ENCODE data around the gene SPI1.

The SPI1 gene

DNA sequence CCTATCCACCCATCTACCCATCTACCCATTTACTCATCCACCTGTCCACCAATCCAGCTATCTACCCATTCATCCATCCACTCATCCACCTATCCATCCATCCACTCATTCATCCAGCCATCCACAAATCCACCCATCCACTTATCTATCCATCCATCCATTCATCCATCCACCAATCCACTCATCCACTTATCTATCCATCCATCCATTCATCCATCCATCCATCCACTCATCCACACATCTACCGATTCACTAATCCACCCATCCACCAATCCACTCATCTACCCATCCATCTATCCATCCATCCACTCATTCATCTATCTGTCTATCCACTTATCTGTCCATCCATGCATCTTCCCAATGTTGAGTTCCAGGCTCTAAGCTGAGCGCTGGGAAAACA, 1.7 kb upstream of the SPI1 start:
- no peaks in the 10 kb centered on the region for H3K9me3 ChIP-seq (ENCODE audit: control insufficient read depth, insufficient read depth, low read depth, low read length)
- no peaks in the 10 kb centered on the region for H3K36me3 ChIP-seq (ENCODE audit: control insufficient read depth in 2 of 2, insufficient read depth in 1 of 2, low read length in 2 of 2)
- POLR2A ChIA-PET: no interaction called here
- H3K27ac ChIP-seq (ENCODE audit: extremely low read depth, low read depth, low read length): no peak overlapping the region
- H3K4me3 ChIP-seq (ENCODE audit: low read depth, low read length): no peak overlapping the region
- H3K4me1 ChIP-seq (ENCODE audit: control insufficient read depth, insufficient read depth, low read length): no peaks in the 10 kb centered on the region
- TF ChIP-seq ZNF366 (tag by site-specific recombination; conservative IDR thresholded peaks at IDR 0.05) (peak; percentile 99), WT1 (tag by site-specific recombination; IDR thresholded peaks at IDR 0.05) (no peak), KLF7 (tag by site-specific recombination; IDR thresholded peaks at IDR 0.05; ENCODE audit: borderline replicate concordance) (no peak), ZBTB17 (tag by site-specific recombination; IDR thresholded peaks at IDR 0.05) (peak; percentile 95), ZNF169 (tag by site-specific recombination; IDR thresholded peaks at IDR 0.05) (no peak)
- TF ChIP-seq, protein P1, sequence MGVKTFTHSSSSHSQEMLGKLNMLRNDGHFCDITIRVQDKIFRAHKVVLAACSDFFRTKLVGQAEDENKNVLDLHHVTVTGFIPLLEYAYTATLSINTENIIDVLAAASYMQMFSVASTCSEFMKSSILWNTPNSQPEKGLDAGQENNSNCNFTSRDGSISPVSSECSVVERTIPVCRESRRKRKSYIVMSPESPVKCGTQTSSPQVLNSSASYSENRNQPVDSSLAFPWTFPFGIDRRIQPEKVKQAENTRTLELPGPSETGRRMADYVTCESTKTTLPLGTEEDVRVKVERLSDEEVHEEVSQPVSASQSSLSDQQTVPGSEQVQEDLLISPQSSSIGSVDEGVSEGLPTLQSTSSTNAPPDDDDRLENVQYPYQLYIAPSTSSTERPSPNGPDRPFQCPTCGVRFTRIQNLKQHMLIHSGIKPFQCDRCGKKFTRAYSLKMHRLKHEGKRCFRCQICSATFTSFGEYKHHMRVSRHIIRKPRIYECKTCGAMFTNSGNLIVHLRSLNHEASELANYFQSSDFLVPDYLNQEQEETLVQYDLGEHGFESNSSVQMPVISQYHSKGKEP (tag by site-specific recombination; IDR thresholded peaks at IDR 0.05): no peak
- CTCF ChIA-PET: interaction anchor here (0.7 kb wide), 1 partner anchor 750 kb away, joined by 5 read pairs; no protein-coding TSS in a partner anchor

DNA sequence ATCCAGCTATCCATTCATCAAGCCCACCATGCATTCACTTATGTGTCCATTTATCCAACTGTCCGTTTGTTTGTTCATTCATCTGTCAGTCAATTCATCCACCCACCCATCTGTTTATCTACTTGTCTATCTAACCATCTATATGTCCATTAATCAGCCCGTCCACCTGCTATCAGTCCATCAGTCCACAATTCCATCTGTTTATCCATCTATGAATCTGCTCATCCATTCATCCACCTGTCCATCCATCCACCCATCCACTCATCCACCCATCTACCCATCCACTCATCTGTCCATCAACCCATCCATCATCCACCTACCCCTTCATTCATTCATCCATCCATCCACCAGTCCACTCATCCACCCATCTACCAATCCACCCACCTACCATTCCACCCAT, 970 bp upstream of the SPI1 start:
- Histone ChIP-seq H3K27ac (ENCODE audit: extremely low read depth, low read depth, low read length) (no peak overlapping the region), H3K36me3 (ENCODE audit: control insufficient read depth in 2 of 2, insufficient read depth in 1 of 2, low read length in 2 of 2) (no peaks in the 10 kb centered on the region), H3K4me3 (ENCODE audit: low read depth, low read length) (no peak overlapping the region), H3K4me1 (ENCODE audit: control insufficient read depth, insufficient read depth, low read length) (no peaks in the 10 kb centered on the region), H3K9me3 (ENCODE audit: control insufficient read depth, insufficient read depth, low read depth, low read length) (no peaks in the 10 kb centered on the region)
- TF ChIP-seq ZBTB17 (tag by site-specific recombination; IDR thresholded peaks at IDR 0.05) (peak; percentile 66), ZNF366 (tag by site-specific recombination; conservative IDR thresholded peaks at IDR 0.05) (peak; percentile 48)
- TF ChIP-seq, protein P2, sequence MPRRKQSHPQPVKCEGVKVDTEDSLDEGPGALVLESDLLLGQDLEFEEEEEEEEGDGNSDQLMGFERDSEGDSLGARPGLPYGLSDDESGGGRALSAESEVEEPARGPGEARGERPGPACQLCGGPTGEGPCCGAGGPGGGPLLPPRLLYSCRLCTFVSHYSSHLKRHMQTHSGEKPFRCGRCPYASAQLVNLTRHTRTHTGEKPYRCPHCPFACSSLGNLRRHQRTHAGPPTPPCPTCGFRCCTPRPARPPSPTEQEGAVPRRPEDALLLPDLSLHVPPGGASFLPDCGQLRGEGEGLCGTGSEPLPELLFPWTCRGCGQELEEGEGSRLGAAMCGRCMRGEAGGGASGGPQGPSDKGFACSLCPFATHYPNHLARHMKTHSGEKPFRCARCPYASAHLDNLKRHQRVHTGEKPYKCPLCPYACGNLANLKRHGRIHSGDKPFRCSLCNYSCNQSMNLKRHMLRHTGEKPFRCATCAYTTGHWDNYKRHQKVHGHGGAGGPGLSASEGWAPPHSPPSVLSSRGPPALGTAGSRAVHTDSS (tag by site-specific recombination; IDR thresholded peaks at IDR 0.05): no peak
- POLR2A ChIA-PET: no interaction called here
- CTCF ChIA-PET: interaction anchor here (0.7 kb wide), 1 partner anchor 749 kb away, joined by 5 read pairs; no protein-coding TSS in a partner anchor

DNA sequence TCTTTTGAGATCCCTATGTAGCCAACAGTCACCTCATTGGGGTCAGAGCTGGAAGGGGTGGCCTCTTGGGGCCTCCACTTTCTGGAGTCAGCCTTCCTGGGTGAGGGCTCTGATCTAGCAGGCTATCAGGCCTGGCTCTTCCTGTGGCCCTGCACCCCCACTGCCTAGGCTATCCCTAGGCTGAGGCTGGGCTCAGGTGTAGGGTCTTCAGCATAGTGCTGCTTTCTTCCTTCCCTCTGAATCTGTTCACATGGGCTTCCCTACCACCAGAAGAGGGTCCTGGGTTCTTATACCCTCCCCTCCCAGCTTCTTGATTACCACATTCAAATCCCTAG, 456 bp upstream of the SPI1 start:
- Histone ChIP-seq H3K4me3 (ENCODE audit: low read depth, low read length) (no peak overlapping the region), H3K9me3 (ENCODE audit: control insufficient read depth, insufficient read depth, low read depth, low read length) (no peaks in the 10 kb centered on the region), H3K27ac (ENCODE audit: extremely low read depth, low read depth, low read length) (no peak overlapping the region), H3K36me3 (ENCODE audit: control insufficient read depth in 2 of 2, insufficient read depth in 1 of 2, low read length in 2 of 2) (no peaks in the 10 kb centered on the region), H3K4me1 (ENCODE audit: control insufficient read depth, insufficient read depth, low read length) (no peaks in the 10 kb centered on the region)
- no peak for TF ChIP-seq ZNF548 (tag by site-specific recombination; IDR thresholded peaks at IDR 0.05)
- TF ChIP-seq ZNF2 (tag by site-specific recombination; IDR thresholded peaks at IDR 0.05): no peak
- no peak for TF ChIP-seq ZNF555 (tag by site-specific recombination; conservative IDR thresholded peaks at IDR 0.05)
- TF ChIP-seq REPIN1 (tag by site-specific recombination; IDR thresholded peaks at IDR 0.05; ENCODE audit: low read depth): no peak
- ChIA-PET CTCF (no interaction called here), POLR2A (no interaction called here)

DNA sequence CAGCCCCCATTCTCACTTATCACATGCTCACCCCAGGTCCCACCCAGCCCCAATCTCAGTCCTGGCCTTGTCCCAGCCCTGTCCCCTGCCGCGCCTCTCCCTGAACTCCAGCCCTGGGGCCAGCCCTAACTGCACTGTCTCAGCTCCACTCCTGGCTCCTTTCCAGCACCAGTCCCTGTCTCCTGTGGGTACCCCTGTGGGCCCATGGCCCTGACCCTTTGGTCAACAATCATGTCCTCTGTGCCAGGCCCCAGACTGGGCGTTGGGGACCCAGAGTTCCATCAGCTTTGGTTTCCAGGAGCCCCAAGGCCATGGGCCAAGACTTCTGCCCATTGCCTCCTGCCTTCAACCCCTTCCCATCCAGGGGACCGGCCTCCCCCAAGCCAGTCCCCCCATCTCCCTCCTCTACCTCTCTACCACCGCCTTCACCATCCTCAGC, 757 bp downstream of the SPI1 start:
- Histone ChIP-seq H3K27ac (ENCODE audit: extremely low read depth, low read depth, low read length) (no peak overlapping the region), H3K9me3 (ENCODE audit: control insufficient read depth, insufficient read depth, low read depth, low read length) (no peaks in the 10 kb centered on the region), H3K4me1 (ENCODE audit: control insufficient read depth, insufficient read depth, low read length) (no peaks in the 10 kb centered on the region), H3K4me3 (ENCODE audit: low read depth, low read length) (no peak overlapping the region), H3K36me3 (ENCODE audit: control insufficient read depth in 2 of 2, insufficient read depth in 1 of 2, low read length in 2 of 2) (no peaks in the 10 kb centered on the region)
- ChIA-PET POLR2A (no interaction called here), CTCF (no interaction called here)
- TF ChIP-seq ZNF548 (tag by site-specific recombination; IDR thresholded peaks at IDR 0.05) (peak; percentile 79), ZNF311 (tag by site-specific recombination; IDR thresholded peaks at IDR 0.05; ENCODE audit: borderline replicate concordance) (no peak), ZNF175 (tag by site-specific recombination; IDR thresholded peaks at IDR 0.05) (no peak), ZNF37A (tag by site-specific recombination; IDR thresholded peaks at IDR 0.05) (no peak)
- TF ChIP-seq, protein P3, sequence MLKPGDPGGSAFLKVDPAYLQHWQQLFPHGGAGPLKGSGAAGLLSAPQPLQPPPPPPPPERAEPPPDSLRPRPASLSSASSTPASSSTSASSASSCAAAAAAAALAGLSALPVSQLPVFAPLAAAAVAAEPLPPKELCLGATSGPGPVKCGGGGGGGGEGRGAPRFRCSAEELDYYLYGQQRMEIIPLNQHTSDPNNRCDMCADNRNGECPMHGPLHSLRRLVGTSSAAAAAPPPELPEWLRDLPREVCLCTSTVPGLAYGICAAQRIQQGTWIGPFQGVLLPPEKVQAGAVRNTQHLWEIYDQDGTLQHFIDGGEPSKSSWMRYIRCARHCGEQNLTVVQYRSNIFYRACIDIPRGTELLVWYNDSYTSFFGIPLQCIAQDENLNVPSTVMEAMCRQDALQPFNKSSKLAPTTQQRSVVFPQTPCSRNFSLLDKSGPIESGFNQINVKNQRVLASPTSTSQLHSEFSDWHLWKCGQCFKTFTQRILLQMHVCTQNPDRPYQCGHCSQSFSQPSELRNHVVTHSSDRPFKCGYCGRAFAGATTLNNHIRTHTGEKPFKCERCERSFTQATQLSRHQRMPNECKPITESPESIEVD (tag by site-specific recombination; IDR thresholded peaks at IDR 0.05): no peak

Data from HEK293 (cell line).